Measurements from ENCODE around the gene KAT2B.

Gene KAT2B

GRCh38 chr3:20060974-20061685, 20.9 kb downstream of the KAT2B start:
- H3K4me1 ChIP-seq (ENCODE audit: low read length), result peaks cover 34% of the 10 kb centered on the region
- peaks cover 23% of the 10 kb centered on the region for H3K79me2 ChIP-seq (ENCODE audit: low read length)
- no peaks in the 10 kb centered on the region for H3K9me3 ChIP-seq (ENCODE audit: insufficient read depth, low read length)
- H3K27ac ChIP-seq (ENCODE audit: low read length), result peak overlapping the region; percentile 24; the same call in 1 of the 2 replicates
- TF ChIP-seq EZH2phosphoT487 (IDR thresholded peaks at IDR 0.05; ENCODE audit: low read depth), result no peak
- TF ChIP-seq CTCF (IDR thresholded peaks at IDR 0.05; ENCODE audit: low read depth, low read length), result no peak
- peaks cover 13% of the 10 kb centered on the region for H4K20me1 ChIP-seq (ENCODE audit: insufficient read depth, low read length)
- H3K36me3 ChIP-seq (replicated peaks; ENCODE audit: low read depth, low read length), result peaks cover 3% of the 10 kb centered on the region
- no peaks in the 10 kb centered on the region for H3K27me3 ChIP-seq (ENCODE audit: low read depth, low read length)
- H3K9ac ChIP-seq (ENCODE audit: low read length), result no peak overlapping the region
- H3K4me2 ChIP-seq (ENCODE audit: low read length), result peak overlapping the region; percentile 72
- peak overlapping the region; percentile 48 for H3K4me3 ChIP-seq (ENCODE audit: low read length)
- H2AFZ ChIP-seq (ENCODE audit: low read depth, low read length), result no peak overlapping the region

- no peak overlapping the region for H3K9ac ChIP-seq (ENCODE audit: low read length)
- H3K9me3 ChIP-seq (ENCODE audit: insufficient read depth, low read length), result no peaks in the 10 kb centered on the region
- H3K4me1 ChIP-seq (ENCODE audit: low read length), result peaks cover 15% of the 10 kb centered on the region
- H3K4me2 ChIP-seq (ENCODE audit: low read length), result no peak overlapping the region
- 0 out of 2 replicates have a peak, but pooled peaks cover 4% of the 10 kb centered on the region for H4K20me1 ChIP-seq (ENCODE audit: insufficient read depth, low read length)
- peaks cover 17% of the 10 kb centered on the region for H3K79me2 ChIP-seq (ENCODE audit: low read length)
- H2AFZ ChIP-seq (ENCODE audit: low read depth, low read length), result no peak overlapping the region
- no peaks in the 10 kb centered on the region for H3K27me3 ChIP-seq (ENCODE audit: low read depth, low read length)
- TF ChIP-seq CTCF (IDR thresholded peaks at IDR 0.05; ENCODE audit: low read depth, low read length), result no peak
- no peak for TF ChIP-seq EZH2phosphoT487 (IDR thresholded peaks at IDR 0.05; ENCODE audit: low read depth)
- no peak overlapping the region for H3K27ac ChIP-seq (ENCODE audit: low read length)
- no peak overlapping the region for H3K4me3 ChIP-seq (ENCODE audit: low read length)
- peaks cover 3% of the 10 kb centered on the region for H3K36me3 ChIP-seq (replicated peaks; ENCODE audit: low read depth, low read length)
These were observed 22.8 kb downstream of the KAT2B start for GRCh38 chr3:20062996-20063395.

GRCh38 chr3:20064387-20064786, 24.1 kb downstream of the KAT2B start:
- H3K9me3 ChIP-seq (ENCODE audit: insufficient read depth, low read length), result no peaks in the 10 kb centered on the region
- no peak overlapping the region for H3K9ac ChIP-seq (ENCODE audit: low read length)
- H2AFZ ChIP-seq (ENCODE audit: low read depth, low read length), result no peak overlapping the region
- TF ChIP-seq CTCF (IDR thresholded peaks at IDR 0.05; ENCODE audit: low read depth, low read length) (no peak), EZH2phosphoT487 (IDR thresholded peaks at IDR 0.05; ENCODE audit: low read depth) (no peak)
- peaks cover 9% of the 10 kb centered on the region for H3K4me1 ChIP-seq (ENCODE audit: low read length)
- H4K20me1 ChIP-seq (ENCODE audit: insufficient read depth, low read length), result 0 out of 2 replicates have a peak, but pooled peaks cover 4% of the 10 kb centered on the region
- H3K4me2 ChIP-seq (ENCODE audit: low read length), result no peak overlapping the region
- peaks cover 3% of the 10 kb centered on the region for H3K36me3 ChIP-seq (replicated peaks; ENCODE audit: low read depth, low read length)
- H3K4me3 ChIP-seq (ENCODE audit: low read length), result no peak overlapping the region
- H3K27me3 ChIP-seq (ENCODE audit: low read depth, low read length), result no peaks in the 10 kb centered on the region
- H3K27ac ChIP-seq (ENCODE audit: low read length), result no peak overlapping the region
- peaks cover 16% of the 10 kb centered on the region for H3K79me2 ChIP-seq (ENCODE audit: low read length)

- TF ChIP-seq EZH2phosphoT487 (IDR thresholded peaks at IDR 0.05; ENCODE audit: low read depth), result no peak
- TF ChIP-seq CTCF (IDR thresholded peaks at IDR 0.05; ENCODE audit: low read depth, low read length), result no peak
- peaks cover 12% of the 10 kb centered on the region for H3K79me2 ChIP-seq (ENCODE audit: low read length)
- no peaks in the 10 kb centered on the region for H3K9me3 ChIP-seq (ENCODE audit: insufficient read depth, low read length)
- no peak overlapping the region for H2AFZ ChIP-seq (ENCODE audit: low read depth, low read length)
- H3K4me1 ChIP-seq (ENCODE audit: low read length), result peaks cover 9% of the 10 kb centered on the region
- no peak overlapping the region for H3K9ac ChIP-seq (ENCODE audit: low read length)
- H3K27me3 ChIP-seq (ENCODE audit: low read depth, low read length), result no peaks in the 10 kb centered on the region
- no peak overlapping the region for H3K4me2 ChIP-seq (ENCODE audit: low read length)
- 0 out of 2 replicates have a peak, but pooled peaks cover 4% of the 10 kb centered on the region for H4K20me1 ChIP-seq (ENCODE audit: insufficient read depth, low read length)
- no peaks in the 10 kb centered on the region for H3K36me3 ChIP-seq (replicated peaks; ENCODE audit: low read depth, low read length)
- H3K4me3 ChIP-seq (ENCODE audit: low read length), result no peak overlapping the region
- no peak overlapping the region for H3K27ac ChIP-seq (ENCODE audit: low read length)
These were observed 24.7 kb downstream of the KAT2B start for GRCh38 chr3:20064796-20065564.
